SHP77 treated with DMSO at 0.1 percent for 48 hours (cell line): ENCODE measurements around the gene RAPGEF1.
"Not testable (repeated sequence)": the region's sequence is repeated elsewhere in the genome, so short reads cannot be mapped to it uniquely, and the experiment has no call there.

Experiments used
- DNase-seq: peaks from one replicate; lab custom pipeline; 2025; lab: John Stamatoyannopoulos, UW

The RAPGEF1 gene

GRCh38 chr9:131739959-131740648 is at the start of gene RAPGEF1:
Gene RAPGEF1 (minus strand): TSS chr9:131740076. CDS start chr9:131739830, 246 bp downstream.
- no peak for DNase-seq

GRCh38 chr9:131788851-131789250 is 49.0 kb upstream of the RAPGEF1 start:
- DNase-seq = no peak

GRCh38 chr9:131787838-131788237 is 48.0 kb upstream of the RAPGEF1 start:
- no peak for DNase-seq

DNA sequence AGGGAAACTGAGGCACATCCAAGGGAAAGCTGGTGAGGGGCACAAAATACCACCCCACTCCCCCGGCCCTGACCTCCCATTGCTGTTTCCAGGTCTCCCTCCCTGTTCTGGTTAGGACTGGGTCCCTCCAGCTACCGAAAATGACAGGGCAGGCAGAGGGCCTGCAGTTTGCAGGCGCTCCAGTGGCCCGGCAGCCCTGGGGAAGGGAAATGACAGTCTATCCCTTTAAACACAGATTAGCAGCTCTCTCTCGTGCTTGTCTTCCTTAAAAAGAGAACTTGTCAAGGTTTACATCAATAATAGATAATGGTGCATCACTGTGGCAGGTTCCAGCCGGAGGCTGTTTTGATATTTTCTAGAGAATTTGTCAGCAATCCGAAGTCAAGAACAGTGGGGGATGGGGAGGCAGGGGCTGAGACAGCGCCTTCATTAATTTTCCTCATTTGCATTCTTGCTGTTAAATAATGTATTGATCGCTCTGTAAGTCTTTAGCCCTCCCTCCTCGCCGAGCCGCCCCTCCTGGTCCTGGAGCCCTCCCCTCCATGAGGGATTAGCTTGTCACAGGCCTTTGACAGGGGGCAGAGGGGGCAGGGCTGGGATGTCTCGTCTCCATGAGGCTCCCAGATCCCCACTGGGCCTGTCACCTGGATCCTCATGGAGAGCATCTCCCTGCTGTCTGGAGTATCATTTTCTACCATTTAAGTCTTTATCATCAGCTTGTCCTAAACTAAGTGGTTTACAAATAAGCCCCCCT is 45.0 kb upstream of the RAPGEF1 start:
- no peak for DNase-seq

DNA sequence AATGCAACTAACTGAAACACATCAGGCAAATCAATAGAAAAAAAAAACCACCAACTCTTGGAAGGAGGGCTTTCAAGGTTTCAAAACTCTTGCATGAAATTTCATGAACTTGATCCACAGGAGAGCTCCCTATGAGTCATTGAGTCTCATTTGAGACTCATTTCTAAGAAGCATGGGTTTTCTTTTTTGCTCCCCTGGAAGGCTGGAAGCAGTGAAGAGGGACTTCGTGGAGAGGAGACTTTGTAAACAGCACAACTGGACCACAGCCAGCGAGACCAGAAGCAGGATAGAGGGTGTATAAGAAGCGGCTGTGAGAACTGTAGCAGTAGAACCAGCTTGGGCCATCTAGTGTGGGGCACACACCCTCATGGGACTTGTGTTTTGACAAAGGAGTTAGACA is 41.2 kb upstream of the RAPGEF1 start:
- DNase-seq = no peak

GRCh38 chr9:131776473-131776872 is 36.6 kb upstream of the RAPGEF1 start:
- DNase-seq = no peak

DNA sequence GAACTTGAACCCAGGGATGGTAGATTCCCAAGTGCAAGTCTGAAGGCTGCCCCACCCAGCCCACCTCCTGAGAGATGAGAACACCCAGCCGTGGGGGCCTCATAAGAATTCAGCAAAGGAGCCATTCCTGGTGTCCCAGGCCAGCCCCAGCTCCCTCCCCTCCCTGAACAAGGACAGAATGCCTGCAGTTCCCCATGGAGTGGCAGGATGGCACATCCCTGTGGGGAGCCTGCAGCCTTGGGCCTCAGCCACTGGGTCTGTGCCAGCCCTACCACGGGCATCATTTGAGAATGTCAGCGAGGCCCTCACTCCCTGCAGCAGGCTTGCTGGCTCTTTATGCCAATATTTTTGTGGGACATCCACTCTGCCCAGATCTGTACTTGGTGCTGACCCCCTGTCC is 36.2 kb upstream of the RAPGEF1 start:
- no peak for DNase-seq

- no peak for DNase-seq
Observed at GRCh38 chr9:131774636-131775035, 34.8 kb upstream of the RAPGEF1 start.

DNA sequence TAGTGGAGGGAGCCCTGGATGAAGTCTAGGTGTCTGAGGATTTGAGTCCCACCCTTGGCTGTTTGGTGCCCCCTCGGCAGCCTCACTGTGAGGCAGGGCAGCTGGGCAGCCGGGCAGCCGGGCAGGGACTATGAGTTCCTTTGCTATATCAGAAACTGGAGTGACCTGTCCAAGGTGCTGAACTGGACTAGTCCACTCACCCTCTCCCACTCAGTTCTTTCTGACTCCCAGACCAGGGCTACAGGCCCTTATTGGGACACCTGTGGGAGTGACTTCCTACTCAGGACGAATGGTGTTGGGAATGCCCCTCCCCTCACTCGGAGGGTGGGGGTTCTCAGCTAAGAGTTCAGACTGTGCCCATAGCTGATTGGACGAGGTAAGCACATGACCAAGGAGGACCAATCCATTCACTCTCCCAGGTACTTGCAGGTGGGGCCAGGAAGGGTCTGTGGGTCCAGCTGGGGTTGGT is 34.1 kb upstream of the RAPGEF1 start:
- no peak for DNase-seq

- DNase-seq = no peak
Observed at GRCh38 chr9:131772940-131773339, 33.1 kb upstream of the RAPGEF1 start.

DNA sequence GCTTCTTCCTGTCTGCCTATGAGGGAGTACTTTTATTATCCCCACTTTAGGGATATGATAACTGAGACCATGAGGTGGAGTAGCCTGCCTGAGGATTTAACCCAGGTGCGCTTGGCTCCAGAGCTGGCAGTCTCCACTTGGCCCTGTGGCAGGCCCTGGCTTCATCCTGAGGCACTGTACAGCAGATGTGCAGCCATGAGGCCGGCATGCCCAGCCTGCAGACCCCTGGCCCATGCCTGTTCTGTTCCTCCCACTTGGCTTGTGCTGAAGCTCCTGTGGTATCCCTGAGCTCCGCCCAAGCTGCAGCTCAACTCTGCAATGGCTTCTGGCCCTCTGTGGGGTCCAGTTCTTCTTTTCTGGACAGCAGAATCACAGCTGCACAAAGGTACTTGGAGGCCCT is 31.8 kb upstream of the RAPGEF1 start:
- DNase-seq = no peak

GRCh38 chr9:131769361-131769760 is 29.5 kb upstream of the RAPGEF1 start:
- no peak for DNase-seq

- no peak for DNase-seq
Observed at GRCh38 chr9:131764568-131764967, 24.7 kb upstream of the RAPGEF1 start.

- peak; percentile 48 for DNase-seq
Observed at GRCh38 chr9:131762356-131762932, 22.6 kb upstream of the RAPGEF1 start.

DNA sequence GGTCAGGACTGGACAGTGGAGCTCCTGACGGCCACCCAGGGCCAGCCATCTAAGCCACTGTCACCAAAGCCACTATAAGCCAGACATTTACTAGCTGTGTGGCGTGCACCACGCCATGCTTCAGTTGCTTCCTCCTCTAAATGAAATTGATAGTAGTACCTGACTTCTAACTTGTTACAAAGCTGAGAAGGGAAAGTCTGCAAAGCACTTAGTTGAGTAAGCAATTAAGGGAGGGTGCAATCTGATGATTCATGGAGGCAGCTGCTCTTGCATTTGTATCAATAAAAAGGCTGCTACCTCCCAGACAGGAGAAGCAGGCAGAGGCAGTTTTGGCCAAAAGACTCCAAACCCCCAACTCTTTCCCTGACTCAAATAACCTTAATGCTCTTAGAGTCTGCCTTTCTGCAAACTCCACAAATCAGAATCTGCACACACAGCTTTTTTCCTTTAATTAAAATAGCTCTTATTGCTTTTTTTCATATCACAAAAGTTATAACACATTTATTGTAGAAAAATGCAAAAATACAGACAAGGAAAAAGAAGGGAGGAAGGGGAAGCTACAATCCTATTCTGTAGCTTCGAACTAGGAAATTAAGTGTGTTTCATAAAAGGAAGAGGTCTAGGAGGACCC is 19.3 kb upstream of the RAPGEF1 start:
- DNase-seq = no peak

DNA sequence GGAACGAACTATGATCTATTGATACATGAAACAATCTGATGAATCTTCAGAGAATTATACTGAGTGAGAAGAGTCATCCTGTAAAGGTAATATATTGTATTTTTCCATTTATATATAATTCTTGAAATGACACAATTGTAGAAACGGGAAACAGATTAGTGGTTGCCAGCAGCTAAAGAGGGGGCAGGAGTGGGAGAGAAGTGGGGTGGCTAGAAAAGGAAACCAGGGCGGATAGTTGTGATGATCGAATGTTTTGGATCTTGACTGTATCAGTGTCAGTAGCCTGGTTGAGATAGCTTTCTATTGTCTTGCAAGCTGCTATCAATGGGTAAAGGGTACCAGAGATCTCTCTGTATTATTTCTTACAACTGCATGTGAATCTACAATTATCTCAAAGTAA is 17.7 kb upstream of the RAPGEF1 start:
- no peak for DNase-seq

GRCh38 chr9:131755541-131756198 is 15.8 kb upstream of the RAPGEF1 start:
- DNase-seq = peak; percentile 79

- DNase-seq = no peak
Observed at GRCh38 chr9:131754846-131755245, 15.0 kb upstream of the RAPGEF1 start.

GRCh38 chr9:131753751-131754150 is 13.9 kb upstream of the RAPGEF1 start:
- DNase-seq = not testable (repeated sequence)

DNA sequence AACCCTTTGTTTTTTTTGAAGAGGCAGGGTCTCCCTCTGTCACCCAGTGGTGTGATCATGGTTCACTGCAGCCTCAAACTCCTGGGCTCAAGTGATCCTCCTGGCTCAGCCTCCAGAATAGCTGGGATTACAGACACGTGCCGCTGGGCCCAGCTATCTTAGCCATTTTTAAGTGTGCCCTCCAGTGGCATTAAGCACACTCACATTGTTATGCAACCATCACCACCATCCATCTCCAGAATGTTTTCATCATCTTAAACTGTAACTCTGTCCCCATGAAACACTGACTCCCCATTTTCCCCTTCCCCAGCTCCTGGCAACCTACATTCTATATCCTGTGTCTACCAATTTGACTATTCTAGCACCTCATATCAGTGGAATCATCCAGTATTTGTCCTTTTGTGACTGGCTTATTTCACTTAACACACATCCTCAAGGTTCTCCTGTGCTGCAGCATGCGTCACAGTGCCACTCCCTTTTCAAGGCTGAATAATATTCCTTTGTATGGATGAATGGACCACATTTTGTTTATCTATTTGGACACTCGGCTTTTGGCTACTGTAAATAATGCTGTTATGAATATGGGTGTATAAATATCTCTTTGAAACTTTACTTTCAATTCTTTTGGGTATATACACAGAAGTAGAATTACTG is 12.5 kb upstream of the RAPGEF1 start:
- no peak for DNase-seq

DNA sequence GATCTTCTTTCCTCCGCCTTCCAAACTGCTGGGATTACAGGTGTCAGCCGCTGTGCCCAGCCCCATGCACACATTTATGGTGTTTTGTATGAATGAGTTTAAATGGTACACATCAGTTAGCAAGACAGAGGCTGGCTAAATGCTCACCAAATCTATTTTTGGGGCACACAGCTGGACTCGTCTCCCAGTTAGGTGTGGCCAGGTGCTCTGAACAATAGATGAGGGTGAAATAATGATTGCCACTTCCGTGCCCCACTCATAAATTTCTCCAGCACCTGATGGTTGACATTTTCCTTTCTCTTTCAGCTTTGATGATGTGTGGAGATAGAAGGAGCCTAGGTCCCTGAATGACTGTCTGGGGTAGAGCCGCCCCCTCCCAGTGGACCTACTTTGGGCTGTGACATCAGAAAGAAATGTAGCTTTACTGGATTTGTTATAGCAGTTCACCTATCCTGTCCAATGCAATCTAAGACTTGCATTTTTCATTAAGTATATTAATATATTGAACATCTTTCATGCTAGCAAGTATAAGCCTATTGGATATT is 8.6 kb upstream of the RAPGEF1 start:
- peak; percentile 62 for DNase-seq
